Measurements from ENCODE around the gene WSB1.
A peak's percentile ranks its signal among the peaks of the same experiment; 100 is the strongest.
"Not testable (repeated sequence)": the region's sequence is repeated elsewhere in the genome, so short reads cannot be mapped to it uniquely, and the experiment has no call there.

Gene WSB1

GRCh38 chr17:27293898-27294688 is at the start of gene WSB1:
Gene WSB1 (plus strand): TSS chr17:27294114. CDS start chr17:27294396, 282 bp downstream.
- H3K4me3 ChIP-seq (ENCODE audit: low read length in 2 of 2), result peak within 1 kb of the TSS; percentile 99 to 100
- H3K9me3 ChIP-seq (ENCODE audit: control insufficient read depth in 2 of 2, low read length in 2 of 2), result no peaks in the 10 kb centered on the region
- H3K27me3 ChIP-seq (ENCODE audit: control insufficient read depth in 2 of 2, insufficient read depth in 2 of 2, low read length in 2 of 2), result no peaks in the 10 kb centered on the region
- H3K36me3 ChIP-seq (ENCODE audit: control insufficient read depth in 2 of 2, insufficient read depth in 2 of 2, low read length in 2 of 2), result no peaks in the 10 kb centered on the region
- peak within 1 kb of the TSS; percentile 100 for H3K9ac ChIP-seq (ENCODE audit: low read depth in 1 of 2, low read length in 2 of 2)
- peak within 1 kb of the TSS; percentile 100 for H3K27ac ChIP-seq (ENCODE audit: low read depth in 2 of 2, low read length in 2 of 2)
- H3K4me1 ChIP-seq (ENCODE audit: control insufficient read depth in 2 of 2, insufficient read depth in 2 of 2, low read length in 2 of 2), result peaks cover 17% of the 10 kb centered on the region in 2 donors

- no peak overlapping the region for H3K4me3 ChIP-seq (ENCODE audit: low read length in 2 of 2)
- peak overlapping the region; percentile 59 to 74 for H3K27ac ChIP-seq (ENCODE audit: low read depth in 2 of 2, low read length in 2 of 2)
- H3K4me1 ChIP-seq (ENCODE audit: control insufficient read depth in 2 of 2, insufficient read depth in 2 of 2, low read length in 2 of 2), result peaks cover 24 to 28% of the 10 kb centered on the region in 2 donors
- no peaks in the 10 kb centered on the region for H3K36me3 ChIP-seq (ENCODE audit: control insufficient read depth in 2 of 2, insufficient read depth in 2 of 2, low read length in 2 of 2)
- H3K9me3 ChIP-seq (ENCODE audit: control insufficient read depth in 2 of 2, low read length in 2 of 2), result no peaks in the 10 kb centered on the region
- no peaks in the 10 kb centered on the region for H3K27me3 ChIP-seq (ENCODE audit: control insufficient read depth in 2 of 2, insufficient read depth in 2 of 2, low read length in 2 of 2)
- H3K9ac ChIP-seq (ENCODE audit: low read depth in 1 of 2, low read length in 2 of 2), result peak overlapping the region; percentile 9 to 10
Observed at GRCh38 chr17:27244491-27245223, 49.3 kb upstream of the WSB1 start.

- Histone ChIP-seq H3K9me3 (ENCODE audit: control insufficient read depth in 2 of 2, low read length in 2 of 2) (no peaks in the 10 kb centered on the region), H3K27me3 (ENCODE audit: control insufficient read depth in 2 of 2, insufficient read depth in 2 of 2, low read length in 2 of 2) (no peaks in the 10 kb centered on the region), H3K4me3 (ENCODE audit: low read length in 2 of 2) (no peak overlapping the region), H3K4me1 (ENCODE audit: control insufficient read depth in 2 of 2, insufficient read depth in 2 of 2, low read length in 2 of 2) (peaks cover 24 to 28% of the 10 kb centered on the region in 2 donors), H3K9ac (ENCODE audit: low read depth in 1 of 2, low read length in 2 of 2) (peak overlapping the region; percentile 9 to 10), H3K27ac (ENCODE audit: low read depth in 2 of 2, low read length in 2 of 2) (peak overlapping the region; percentile 59 to 74), H3K36me3 (ENCODE audit: control insufficient read depth in 2 of 2, insufficient read depth in 2 of 2, low read length in 2 of 2) (no peaks in the 10 kb centered on the region)
Observed at GRCh38 chr17:27245230-27245696, 48.7 kb upstream of the WSB1 start.

GRCh38 chr17:27246537-27246936 is 47.4 kb upstream of the WSB1 start:
- Histone ChIP-seq H3K4me3 (ENCODE audit: low read length in 2 of 2) (no peak overlapping the region), H3K27ac (ENCODE audit: low read depth in 2 of 2, low read length in 2 of 2) (peak overlapping the region in 1 of 2 donors; percentile 85), H3K36me3 (ENCODE audit: control insufficient read depth in 2 of 2, insufficient read depth in 2 of 2, low read length in 2 of 2) (no peaks in the 10 kb centered on the region), H3K27me3 (ENCODE audit: control insufficient read depth in 2 of 2, insufficient read depth in 2 of 2, low read length in 2 of 2) (no peaks in the 10 kb centered on the region), H3K9me3 (ENCODE audit: control insufficient read depth in 2 of 2, low read length in 2 of 2) (no peaks in the 10 kb centered on the region), H3K4me1 (ENCODE audit: control insufficient read depth in 2 of 2, insufficient read depth in 2 of 2, low read length in 2 of 2) (peaks cover 21 to 26% of the 10 kb centered on the region in 2 donors), H3K9ac (ENCODE audit: low read depth in 1 of 2, low read length in 2 of 2) (no peak overlapping the region)

GRCh38 chr17:27247071-27247957 is 46.6 kb upstream of the WSB1 start:
- Histone ChIP-seq H3K27ac (ENCODE audit: low read depth in 2 of 2, low read length in 2 of 2) (peak overlapping the region; percentile 77 to 85), H3K27me3 (ENCODE audit: control insufficient read depth in 2 of 2, insufficient read depth in 2 of 2, low read length in 2 of 2) (no peaks in the 10 kb centered on the region), H3K9me3 (ENCODE audit: control insufficient read depth in 2 of 2, low read length in 2 of 2) (no peaks in the 10 kb centered on the region), H3K36me3 (ENCODE audit: control insufficient read depth in 2 of 2, insufficient read depth in 2 of 2, low read length in 2 of 2) (no peaks in the 10 kb centered on the region), H3K4me1 (ENCODE audit: control insufficient read depth in 2 of 2, insufficient read depth in 2 of 2, low read length in 2 of 2) (peaks cover 19 to 24% of the 10 kb centered on the region in 2 donors), H3K9ac (ENCODE audit: low read depth in 1 of 2, low read length in 2 of 2) (peak overlapping the region; percentile 36 to 51), H3K4me3 (ENCODE audit: low read length in 2 of 2) (no peak overlapping the region)

DNA sequence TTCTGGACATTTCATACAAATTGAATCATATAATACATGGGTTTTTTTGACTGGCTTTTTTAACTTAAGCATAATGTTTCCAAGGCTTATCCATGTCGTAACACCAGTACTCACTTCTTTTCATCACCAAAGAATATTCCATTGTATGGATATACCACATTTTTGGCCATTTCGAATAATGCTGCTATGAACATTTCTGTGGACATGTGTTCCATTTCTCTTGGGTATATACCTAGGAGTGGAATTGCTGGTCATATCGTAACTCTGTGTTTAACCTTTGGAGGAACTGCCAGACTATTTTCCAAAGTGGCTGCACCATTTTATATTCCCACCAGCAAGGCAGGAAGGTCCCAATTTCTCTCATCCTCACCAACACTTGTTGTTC is 46.0 kb upstream of the WSB1 start:
- H3K36me3 ChIP-seq (ENCODE audit: control insufficient read depth in 2 of 2, insufficient read depth in 2 of 2, low read length in 2 of 2), result no peaks in the 10 kb centered on the region
- H3K27ac ChIP-seq (ENCODE audit: low read depth in 2 of 2, low read length in 2 of 2), result peak overlapping the region; percentile 77 to 85
- H3K27me3 ChIP-seq (ENCODE audit: control insufficient read depth in 2 of 2, insufficient read depth in 2 of 2, low read length in 2 of 2), result no peaks in the 10 kb centered on the region
- no peak overlapping the region for H3K4me3 ChIP-seq (ENCODE audit: low read length in 2 of 2)
- H3K9me3 ChIP-seq (ENCODE audit: control insufficient read depth in 2 of 2, low read length in 2 of 2), result no peaks in the 10 kb centered on the region
- H3K4me1 ChIP-seq (ENCODE audit: control insufficient read depth in 2 of 2, insufficient read depth in 2 of 2, low read length in 2 of 2), result peaks cover 19 to 24% of the 10 kb centered on the region in 2 donors
- H3K9ac ChIP-seq (ENCODE audit: low read depth in 1 of 2, low read length in 2 of 2), result no peak overlapping the region

DNA sequence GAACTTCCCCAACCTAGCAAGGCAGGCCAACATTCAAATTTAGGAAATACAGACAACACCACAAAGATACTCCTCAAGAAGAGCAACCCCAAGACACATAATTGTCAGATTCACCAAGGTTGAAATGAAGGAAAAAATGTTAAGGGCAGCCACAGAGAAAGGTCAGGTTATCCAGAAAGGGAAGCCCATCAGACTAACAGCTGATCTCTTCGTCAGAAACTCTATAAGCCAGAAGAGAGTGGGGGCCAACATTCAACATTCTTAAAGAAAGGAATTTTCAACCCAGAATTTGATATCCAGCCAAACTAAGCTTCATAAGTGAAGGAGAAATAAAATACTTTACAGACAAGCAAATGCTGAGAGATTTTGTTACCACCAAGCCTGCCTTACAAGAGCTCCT is 43.1 kb upstream of the WSB1 start:
- H3K9ac ChIP-seq (ENCODE audit: low read depth in 1 of 2, low read length in 2 of 2); H3K36me3 ChIP-seq (ENCODE audit: control insufficient read depth in 2 of 2, insufficient read depth in 2 of 2, low read length in 2 of 2); H3K27ac ChIP-seq (ENCODE audit: low read depth in 2 of 2, low read length in 2 of 2); H3K27me3 ChIP-seq (ENCODE audit: control insufficient read depth in 2 of 2, insufficient read depth in 2 of 2, low read length in 2 of 2); H3K4me3 ChIP-seq (ENCODE audit: low read length in 2 of 2); H3K9me3 ChIP-seq (ENCODE audit: control insufficient read depth in 2 of 2, low read length in 2 of 2): not testable (repeated sequence)
- peaks cover 8 to 14% of the 10 kb centered on the region in 2 donors for H3K4me1 ChIP-seq (ENCODE audit: control insufficient read depth in 2 of 2, insufficient read depth in 2 of 2, low read length in 2 of 2)

DNA sequence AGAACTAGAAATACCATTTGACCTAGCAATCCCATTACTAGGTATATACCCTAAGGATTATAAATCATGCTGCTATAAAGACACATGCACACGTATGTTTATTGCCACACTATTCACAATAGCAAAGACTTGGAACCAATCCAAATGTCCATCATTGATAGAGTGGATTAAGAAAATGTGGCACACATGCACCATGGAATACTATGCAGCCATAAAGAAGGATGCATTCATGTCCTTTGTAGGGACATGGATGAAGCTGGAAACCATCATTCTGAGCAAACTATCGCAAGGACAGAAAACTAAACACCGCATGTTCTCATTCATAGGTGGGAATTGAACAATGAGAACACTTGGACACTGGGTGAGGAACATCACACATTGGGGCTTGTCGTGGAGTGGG is 39.1 kb upstream of the WSB1 start:
- not testable (repeated sequence) for H3K4me3 ChIP-seq (ENCODE audit: low read length in 2 of 2); H3K27ac ChIP-seq (ENCODE audit: low read depth in 2 of 2, low read length in 2 of 2); H3K9ac ChIP-seq (ENCODE audit: low read depth in 1 of 2, low read length in 2 of 2); H3K9me3 ChIP-seq (ENCODE audit: control insufficient read depth in 2 of 2, low read length in 2 of 2); H3K27me3 ChIP-seq (ENCODE audit: control insufficient read depth in 2 of 2, insufficient read depth in 2 of 2, low read length in 2 of 2); H3K36me3 ChIP-seq (ENCODE audit: control insufficient read depth in 2 of 2, insufficient read depth in 2 of 2, low read length in 2 of 2); H3K4me1 ChIP-seq (ENCODE audit: control insufficient read depth in 2 of 2, insufficient read depth in 2 of 2, low read length in 2 of 2)

DNA sequence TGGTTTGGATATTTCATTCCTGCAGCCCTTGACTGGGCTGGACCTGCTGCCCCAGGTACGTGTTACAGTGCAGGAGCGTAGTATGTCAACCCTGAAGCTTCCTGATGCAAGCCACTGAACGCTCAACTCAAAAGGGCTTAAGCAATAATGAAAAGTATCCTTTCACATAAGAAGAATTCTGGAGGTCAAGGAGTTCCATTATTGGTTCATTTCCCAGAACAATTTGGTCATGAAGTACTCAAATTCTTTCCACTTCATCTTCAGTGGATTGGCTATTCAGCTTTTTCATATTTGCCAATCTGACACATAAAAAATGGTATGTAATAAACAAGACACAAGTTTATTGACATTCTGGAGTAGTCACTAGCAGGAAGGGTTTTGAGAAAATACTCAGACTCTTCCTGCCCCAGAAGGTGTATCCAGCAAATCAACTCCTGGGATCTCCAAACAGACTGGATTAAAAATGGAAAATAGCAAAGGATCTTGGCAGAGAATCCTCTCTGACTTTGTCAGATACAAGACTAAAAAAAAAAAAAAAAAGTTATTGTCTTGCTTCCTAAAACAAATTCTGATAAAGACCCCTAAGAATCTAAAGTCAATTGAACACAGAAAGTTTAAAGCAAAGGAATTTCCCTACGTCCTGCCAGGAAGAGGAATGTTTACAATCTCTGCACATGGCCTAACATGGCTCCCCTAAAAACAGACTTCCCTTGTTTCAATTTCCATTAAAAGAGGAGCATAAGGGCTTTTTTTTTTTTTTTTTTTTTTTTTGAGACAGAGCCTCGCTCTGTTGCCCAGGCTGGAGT is 37.5 kb upstream of the WSB1 start:
- no peaks in the 10 kb centered on the region for H3K27me3 ChIP-seq (ENCODE audit: control insufficient read depth in 2 of 2, insufficient read depth in 2 of 2, low read length in 2 of 2)
- no peak overlapping the region for H3K4me3 ChIP-seq (ENCODE audit: low read length in 2 of 2)
- H3K4me1 ChIP-seq (ENCODE audit: control insufficient read depth in 2 of 2, insufficient read depth in 2 of 2, low read length in 2 of 2), result peaks cover 3 to 8% of the 10 kb centered on the region in 2 donors
- no peaks in the 10 kb centered on the region for H3K9me3 ChIP-seq (ENCODE audit: control insufficient read depth in 2 of 2, low read length in 2 of 2)
- no peaks in the 10 kb centered on the region for H3K36me3 ChIP-seq (ENCODE audit: control insufficient read depth in 2 of 2, insufficient read depth in 2 of 2, low read length in 2 of 2)
- peak overlapping the region; percentile 48 to 49 for H3K27ac ChIP-seq (ENCODE audit: low read depth in 2 of 2, low read length in 2 of 2)
- no peak overlapping the region for H3K9ac ChIP-seq (ENCODE audit: low read depth in 1 of 2, low read length in 2 of 2)

Measured in mucosa of rectum (tissue), 2 donors.